ENCODE results near the gene FBXO3. TPM values are rescaled to one million over a fixed set of nuclear protein-coding genes. Genes with fewer than 3 reads are reported as not detected.

The FBXO3 gene
- total and polyA plus RNA-seq, 9 donors = 25.2 to 43.0 (median 33.8) TPM

- H3K27me3 ChIP-seq = no peaks in the 10 kb centered on the region
- no peaks in the 10 kb centered on the region for H3K9me3 ChIP-seq
- WGBS, 3 donors = 47 to 53% (median 47%) methylated on average over 2 of the region's 2 CpGs
- H3K4me1 ChIP-seq (ENCODE audit: insufficient read depth) = peaks cover 2% of the 10 kb centered on the region
- no peak overlapping the region for H3K27ac ChIP-seq
- no peak for DNase-seq
- no peak overlapping the region for H3K4me3 ChIP-seq
- TF ChIP-seq CTCF (IDR thresholded peaks at IDR 0.05) (no peak), POLR2A (IDR thresholded peaks at IDR 0.05) (no peak), EP300 (IDR thresholded peaks at IDR 0.05) (no peak)
- H3K36me3 ChIP-seq = no peaks in the 10 kb centered on the region
- intact Hi-C loops (cut with DNase I) = no loop called here
Observed at GRCh38 chr11:33770236-33770635, 4.1 kb downstream of the FBXO3 start.

- Histone ChIP-seq H3K4me3 (no peak overlapping the region), H3K9me3 (no peaks in the 10 kb centered on the region), H3K4me1 (ENCODE audit: insufficient read depth) (peaks cover 2% of the 10 kb centered on the region), H3K36me3 (no peaks in the 10 kb centered on the region), H3K27me3 (no peaks in the 10 kb centered on the region), H3K27ac (no peak overlapping the region)
- TF ChIP-seq CTCF (IDR thresholded peaks at IDR 0.05) = no peak
- WGBS, 3 donors = 87 to 94% (median 89%) methylated on average over 4 of the region's 4 CpGs
- intact Hi-C loops (cut with DNase I) = no loop called here
- DNase-seq = no peak
Observed at GRCh38 chr11:33769542-33769941, 4.8 kb downstream of the FBXO3 start.

GRCh38 chr11:33767624-33768023 is 6.7 kb downstream of the FBXO3 start:
- Histone ChIP-seq H3K27me3 (no peaks in the 10 kb centered on the region), H3K36me3 (no peaks in the 10 kb centered on the region), H3K9me3 (no peaks in the 10 kb centered on the region), H3K27ac (no peak overlapping the region), H3K4me1 (ENCODE audit: insufficient read depth) (no peaks in the 10 kb centered on the region), H3K4me3 (no peak overlapping the region)
- WGBS, 3 donors = 89 to 96% (median 91%) methylated on average over 4 of the region's 4 CpGs
- DNase-seq = no peak
- intact Hi-C loops (cut with DNase I) = no loop called here
- TF ChIP-seq CTCF (IDR thresholded peaks at IDR 0.05) (no peak), POLR2A (IDR thresholded peaks at IDR 0.05) (no peak), EP300 (IDR thresholded peaks at IDR 0.05) (no peak)

- 78 to 88% (median 84%) methylated on average over 2 of the region's 2 CpGs for WGBS, 3 donors
- DNase-seq = no peak
Observed at GRCh38 chr11:33766085-33766484, 8.2 kb downstream of the FBXO3 start.

More at GRCh38 chr11:33766085-33766484, 8.2 kb downstream of the FBXO3 start:
- H3K27me3 ChIP-seq = no peaks in the 10 kb centered on the region
- H3K36me3 ChIP-seq = no peaks in the 10 kb centered on the region
- H3K27ac ChIP-seq = no peak overlapping the region
- intact Hi-C loops (cut with DNase I) = no loop called here
- H3K4me1 ChIP-seq (ENCODE audit: insufficient read depth) = no peaks in the 10 kb centered on the region
- no peak overlapping the region for H3K4me3 ChIP-seq
- no peak for TF ChIP-seq EP300 (IDR thresholded peaks at IDR 0.05)
- TF ChIP-seq CTCF (IDR thresholded peaks at IDR 0.05) = no peak
- no peak for TF ChIP-seq POLR2A (IDR thresholded peaks at IDR 0.05)
- no peaks in the 10 kb centered on the region for H3K9me3 ChIP-seq
